Lung microvascular endothelial cell (primary cell): ENCODE results near the gene TULP4. TPM values are rescaled to one million over a fixed set of nuclear protein-coding genes. Genes with fewer than 3 reads are reported as not detected.

Experiments used
- DNase-seq, 2 donors: peaks; one replicate each; pipeline versions ENCODE4 v3.0.0 to v3.0.0-alpha.2; 2010; ENCODE audit warnings: low read depth in 2 of 2
- total RNA-seq: library from RNA; depleted of rRNA; stranded (reverse); fragments of >200 nt; gene quantifications from 2 replicates; pipeline ENCODE4 v1.2.1, GENCODE V29; 2014

The TULP4 gene
- total RNA-seq, 1 donor from 2014 or later = 103 TPM

DNA sequence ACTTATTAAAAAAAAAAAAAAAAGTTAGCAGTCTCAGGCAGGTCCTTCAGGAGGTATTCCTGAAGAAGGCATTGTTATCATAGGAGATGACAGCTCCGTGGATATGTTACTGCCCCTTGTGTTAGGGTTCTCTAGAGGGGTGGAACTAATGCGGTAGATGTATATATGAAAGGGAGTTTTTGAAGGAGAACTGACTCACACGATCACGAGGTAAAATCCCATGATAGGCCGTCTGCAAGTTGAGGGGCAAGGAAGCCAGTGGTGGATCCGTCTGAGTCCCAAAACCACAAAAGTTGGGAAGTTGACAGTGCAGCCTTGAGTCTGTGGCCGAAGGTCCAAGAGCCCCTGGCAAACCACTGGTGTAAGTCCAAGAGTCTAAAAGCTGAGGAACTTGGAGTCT is 103.4 kb downstream of the TULP4 start:
- no peak for DNase-seq

DNA sequence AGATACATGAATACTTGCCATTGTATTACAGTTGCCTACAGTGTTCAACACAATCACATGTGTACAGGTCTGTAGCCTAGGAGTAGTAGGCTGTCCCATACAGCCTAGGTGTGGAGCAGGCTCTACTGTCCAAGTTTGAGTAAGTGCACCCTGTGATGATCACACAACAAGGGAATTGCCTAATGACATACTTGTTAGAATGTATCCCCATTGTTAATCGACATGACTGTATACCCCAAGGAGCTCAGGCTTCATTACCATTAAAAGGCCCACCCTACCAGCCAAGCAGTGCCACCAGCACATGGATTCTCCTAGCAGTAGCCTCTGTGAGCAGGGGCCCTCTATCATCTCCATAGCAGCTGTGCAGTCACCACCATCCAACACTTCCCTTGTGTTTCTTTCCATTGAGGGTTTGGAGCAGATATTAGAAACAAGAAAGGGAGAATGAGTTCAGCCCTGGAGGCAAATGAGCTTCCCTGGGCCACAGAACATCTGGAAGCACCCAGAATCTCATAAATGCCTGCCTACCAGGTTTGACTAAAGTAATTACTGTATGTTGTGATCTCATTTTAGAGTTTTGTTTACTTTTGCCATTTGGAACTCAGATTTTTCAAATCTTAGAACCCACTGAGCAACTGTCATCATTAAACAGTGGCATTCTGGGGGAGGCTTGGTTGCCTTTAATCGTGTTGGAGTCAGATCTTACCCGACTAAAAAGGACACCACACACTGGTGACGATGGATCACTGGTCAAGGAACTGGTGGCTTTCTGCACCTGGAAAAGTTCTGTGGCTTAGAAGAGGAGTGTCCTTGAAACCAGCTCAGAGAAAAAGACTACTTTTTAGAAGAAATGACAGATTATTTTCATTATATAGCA is 104.9 kb downstream of the TULP4 start:
- no peak for DNase-seq

DNA sequence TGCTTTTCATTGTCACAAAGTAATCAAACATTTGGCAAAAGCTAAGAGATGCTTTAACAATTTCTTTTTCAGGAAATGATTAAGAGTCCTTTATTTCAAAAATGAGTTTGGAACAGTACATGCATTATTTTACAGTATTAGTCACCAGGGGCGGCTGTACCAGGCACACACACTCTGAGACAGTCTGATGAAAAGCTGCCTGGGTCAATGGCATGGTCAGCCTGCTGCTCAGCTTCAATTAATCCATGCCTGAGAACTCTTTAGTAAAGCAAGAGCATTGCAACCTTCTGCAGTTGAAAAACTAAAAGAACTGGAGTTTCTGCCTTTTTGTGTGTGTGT is 105.5 kb downstream of the TULP4 start:
- DNase-seq = peak; percentile 23 to 76

DNA sequence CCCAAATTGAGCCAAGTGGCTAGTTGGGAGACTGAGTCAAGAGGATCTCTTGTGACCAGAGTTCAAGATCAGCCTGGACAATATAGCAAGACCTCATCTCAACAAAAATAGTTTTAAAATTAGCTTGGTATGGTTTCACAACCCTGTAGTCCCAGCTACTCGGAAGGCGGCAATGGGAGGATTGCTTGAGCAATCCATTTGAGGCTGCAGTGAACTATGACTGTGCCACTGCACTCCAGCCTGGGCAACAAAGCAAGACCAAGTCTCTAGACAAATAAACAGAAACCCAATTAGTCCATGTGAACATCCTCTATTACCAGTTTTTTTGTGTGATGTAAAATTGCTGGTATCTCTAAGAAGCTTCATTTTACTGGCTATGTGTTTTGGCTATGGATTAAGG is 106.2 kb downstream of the TULP4 start:
- DNase-seq = no peak

DNA sequence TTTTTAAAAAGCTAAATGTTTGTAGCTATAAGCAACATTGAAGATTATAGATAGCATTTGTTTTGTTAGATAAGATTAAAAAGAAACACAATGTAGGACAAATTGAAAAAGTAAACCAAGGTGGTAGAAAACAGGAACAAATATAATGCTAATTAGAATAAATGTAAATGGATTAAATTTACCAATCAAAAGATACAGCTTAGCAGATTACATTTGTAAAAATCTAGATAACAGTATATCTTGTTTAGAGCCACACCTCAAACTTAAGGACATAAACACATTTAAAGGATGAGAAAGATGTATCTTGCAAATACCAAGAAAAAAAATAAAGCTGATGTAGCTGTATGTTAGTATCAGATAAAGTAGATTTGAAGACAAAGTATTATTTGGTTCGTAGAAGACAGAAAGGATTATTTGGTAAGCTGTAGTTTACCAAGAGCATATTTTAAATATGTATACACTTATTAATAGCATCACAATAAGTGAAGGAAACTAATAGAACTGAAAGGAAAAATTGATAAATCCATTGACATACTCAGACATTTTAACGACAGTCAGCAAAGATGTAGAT is 107.2 kb downstream of the TULP4 start:
- no peak for DNase-seq

DNA sequence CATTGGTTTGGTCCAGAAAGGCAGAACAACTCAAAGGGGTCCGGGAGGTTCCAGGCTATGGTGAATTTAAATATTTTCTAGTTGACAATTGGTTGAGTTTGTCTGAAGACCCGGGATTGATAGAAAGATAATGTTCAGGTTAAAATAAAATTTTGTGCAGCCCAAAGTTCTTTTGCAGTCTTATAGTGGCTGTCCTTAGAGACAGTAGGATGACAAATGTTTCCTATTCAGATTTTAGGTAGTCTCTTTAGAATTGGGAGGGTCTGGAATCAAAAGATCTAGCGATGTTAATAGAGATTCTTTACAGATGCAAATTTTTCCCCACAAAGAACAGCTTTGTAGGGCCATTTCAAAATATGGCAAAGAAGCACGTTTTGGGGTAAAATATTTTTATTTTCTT is 109.1 kb downstream of the TULP4 start:
- no peak for DNase-seq

DNA sequence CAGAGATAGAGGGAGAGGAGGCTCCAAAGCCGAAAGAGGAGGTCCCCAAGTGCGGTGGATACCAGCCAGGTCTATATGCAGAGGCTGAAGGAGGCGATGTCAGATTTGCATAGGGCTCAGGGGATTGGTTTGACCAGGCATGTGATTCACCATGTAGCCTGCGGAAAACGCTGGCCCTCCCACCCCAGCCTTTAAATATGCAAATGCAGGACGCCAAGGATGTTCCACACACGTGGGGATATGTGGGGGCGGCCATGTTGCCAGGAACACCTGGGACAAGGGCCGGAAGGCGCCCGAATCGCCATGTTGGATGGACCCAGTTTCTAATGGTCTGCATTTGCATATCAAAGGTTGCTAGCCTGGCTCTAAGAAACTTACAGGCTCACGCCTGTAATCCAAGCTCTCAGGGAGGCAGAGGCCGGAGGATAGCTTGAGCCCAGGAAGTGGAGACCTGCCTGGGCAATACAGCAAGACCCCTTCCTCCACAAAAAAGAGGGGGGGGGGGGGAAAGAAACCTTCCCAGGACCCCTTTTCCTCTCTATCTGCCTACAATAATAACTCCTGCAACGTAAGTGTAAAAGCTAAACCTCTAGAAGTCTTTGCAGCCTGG is 110.5 kb downstream of the TULP4 start:
- DNase-seq = no peak

DNA sequence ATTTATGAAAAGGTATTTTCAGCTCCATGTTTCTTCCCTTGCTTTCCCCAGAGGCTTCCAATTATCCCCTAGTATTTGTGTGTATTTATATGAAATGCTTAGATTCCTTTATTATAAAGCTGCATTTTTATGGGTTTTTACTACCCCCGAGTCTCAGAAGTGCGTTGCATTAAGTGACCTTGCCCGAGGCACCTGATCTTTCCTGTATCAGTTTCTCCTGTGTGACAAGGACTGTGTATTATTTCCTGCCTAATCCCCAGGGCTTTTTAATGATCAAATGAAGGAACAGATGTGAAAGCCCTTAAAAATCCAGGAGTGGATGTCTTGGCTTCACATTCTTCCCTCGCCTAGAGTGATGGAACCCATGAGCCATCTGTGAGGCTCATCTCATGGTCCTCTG is 118.8 kb downstream of the TULP4 start:
- no peak for DNase-seq

DNA sequence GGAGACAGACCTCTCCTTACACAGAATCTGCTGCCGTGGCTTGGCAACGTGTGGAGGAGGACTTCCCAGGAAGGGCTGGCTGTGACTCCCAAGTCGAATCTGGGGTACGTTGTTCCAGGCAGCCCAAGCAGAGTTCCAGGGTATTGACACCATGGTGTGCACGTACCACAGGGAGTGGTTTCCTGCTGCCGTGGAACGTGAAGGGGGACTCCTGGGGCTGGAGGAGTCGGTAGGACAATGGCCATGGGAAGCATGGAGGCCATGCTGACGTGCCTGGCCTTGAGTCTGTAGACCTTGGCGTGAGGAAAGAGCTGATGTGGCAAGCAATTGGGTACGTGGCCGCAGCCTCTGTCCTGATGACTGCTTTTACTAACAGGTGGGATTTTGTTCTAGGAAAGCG is 119.3 kb downstream of the TULP4 start:
- DNase-seq = no peak

DNA sequence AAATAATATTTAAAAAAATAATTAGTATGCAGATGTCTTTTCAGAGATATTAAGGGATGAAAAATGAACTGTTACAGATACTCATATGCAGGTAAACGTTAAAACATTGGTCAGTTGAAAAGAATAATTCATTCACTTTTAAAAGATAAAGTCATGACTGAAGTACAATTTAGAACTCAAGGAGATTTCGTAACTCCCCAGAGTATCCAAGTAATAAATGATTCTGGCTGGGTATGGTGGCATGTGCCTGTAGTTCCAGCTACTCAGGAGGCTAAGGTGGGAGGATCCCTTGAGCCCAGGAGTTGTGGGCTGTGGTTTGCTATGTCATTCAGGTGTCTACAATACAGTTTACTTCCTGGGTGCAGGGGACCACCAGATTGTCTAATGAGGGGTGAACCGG is 125.3 kb downstream of the TULP4 start:
- DNase-seq = no peak

DNA sequence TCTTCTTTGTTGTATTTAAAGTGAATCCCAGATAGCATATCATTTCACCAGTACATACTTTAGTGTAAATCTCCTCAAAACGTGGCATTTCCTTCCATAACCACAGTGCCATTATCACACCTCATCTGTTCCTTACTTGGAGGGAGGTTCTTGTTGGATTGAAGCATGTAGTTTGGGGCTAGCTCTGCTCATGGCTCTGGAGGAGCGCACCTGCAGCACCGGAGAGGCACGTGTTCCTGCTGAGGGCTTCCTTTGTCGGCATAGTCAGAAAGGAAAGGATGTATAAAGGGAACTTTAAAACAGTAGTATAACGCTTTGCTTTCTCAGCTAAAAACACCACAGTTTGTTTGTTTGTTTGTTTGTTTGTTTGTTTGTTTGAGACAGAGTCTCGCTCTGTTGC is 126.0 kb downstream of the TULP4 start:
- no peak for DNase-seq

DNA sequence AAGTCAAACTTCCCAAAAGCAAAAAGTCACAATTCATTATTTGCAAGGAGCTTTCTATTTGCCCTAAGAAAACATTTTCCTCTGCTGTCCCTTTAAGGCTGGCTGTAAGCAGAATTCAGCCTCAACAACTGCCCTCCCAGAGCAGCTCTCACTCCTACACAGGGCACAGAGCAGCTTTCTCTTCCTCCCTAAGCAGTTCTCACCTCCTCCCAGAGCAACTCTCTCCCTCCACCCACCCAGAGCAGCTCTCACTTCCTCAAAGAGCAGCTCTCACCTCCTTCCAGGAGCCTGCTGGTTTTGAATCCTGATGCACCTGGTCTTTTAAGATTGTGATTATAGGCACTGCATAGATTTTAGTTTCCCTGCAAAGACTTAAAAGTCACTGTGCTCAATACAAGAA is 127.0 kb downstream of the TULP4 start:
- DNase-seq = no peak

DNA sequence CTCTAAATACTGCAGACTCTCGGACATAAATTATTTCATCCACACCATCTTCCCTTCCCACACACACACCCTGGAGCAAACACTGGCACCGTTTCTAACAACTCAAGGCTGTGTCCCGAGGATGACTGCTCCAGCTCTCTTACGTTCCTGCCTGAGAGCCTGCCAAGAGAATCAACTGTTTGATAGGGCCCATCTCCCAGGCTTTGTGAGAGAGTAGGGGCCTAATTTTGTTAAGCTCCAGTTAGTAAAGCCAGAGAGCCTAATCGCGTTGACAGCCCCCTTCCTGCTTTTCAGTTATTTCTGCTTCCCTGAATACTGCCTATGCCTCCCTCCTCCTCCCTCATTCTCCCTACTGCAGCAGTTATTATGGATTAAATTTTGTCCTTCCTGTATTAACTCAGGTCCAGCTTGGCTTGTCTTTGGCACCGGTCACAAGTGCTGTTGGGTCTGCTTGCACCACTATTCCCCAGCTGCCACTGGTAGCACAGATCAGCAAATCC is 129.5 kb downstream of the TULP4 start:
- peak in 1 of 2 donors; percentile 12 for DNase-seq

DNA sequence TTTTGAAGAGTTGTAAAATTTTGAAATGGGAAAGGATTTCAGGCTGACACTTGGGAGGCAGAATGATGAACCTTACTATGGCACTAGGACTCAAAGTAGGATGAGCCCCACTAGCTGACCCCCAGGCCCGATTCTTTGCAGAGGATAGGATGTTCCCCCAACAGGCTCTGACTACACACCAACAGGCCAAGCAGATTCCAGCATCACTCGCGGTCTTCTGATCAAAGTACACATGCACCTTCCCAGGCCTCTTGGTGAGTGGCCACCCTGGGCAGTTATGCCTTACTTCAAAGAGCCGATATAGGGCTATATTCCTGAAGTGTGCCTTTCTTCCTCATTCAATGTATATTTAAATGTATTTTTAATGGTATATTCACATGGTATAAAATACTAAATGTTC is 130.0 kb downstream of the TULP4 start:
- DNase-seq = no peak

DNA sequence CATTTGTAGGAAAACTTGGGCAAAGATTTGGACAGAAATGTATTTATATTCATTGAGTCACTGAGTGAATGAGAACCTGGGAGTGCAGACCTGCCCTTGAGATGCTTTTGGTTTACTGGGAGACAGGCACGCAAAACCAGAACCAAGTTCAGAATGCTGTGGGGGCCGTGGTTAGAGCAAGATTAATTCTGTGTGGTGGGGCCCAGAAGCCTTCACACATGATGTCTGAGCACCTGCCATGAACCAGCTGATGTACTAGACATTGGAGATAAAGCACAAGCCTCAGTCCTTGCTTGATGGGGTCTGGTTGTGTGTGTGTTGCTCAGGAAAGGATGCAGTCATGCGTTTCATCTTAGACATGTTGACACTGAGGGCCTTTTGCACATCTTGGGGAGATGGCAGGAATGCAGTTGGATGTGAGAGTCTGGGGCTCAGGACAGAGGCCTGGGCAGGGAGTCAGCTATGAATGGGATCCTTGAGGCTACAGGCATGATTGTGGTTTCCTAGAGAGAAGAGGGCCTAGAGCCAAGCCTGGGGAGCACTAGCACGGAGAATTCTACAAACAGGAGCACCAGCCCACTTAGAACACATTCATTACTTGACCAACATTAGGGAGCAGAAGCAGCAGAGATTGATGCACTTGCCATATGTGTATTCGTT is 133.3 kb downstream of the TULP4 start:
- no peak for DNase-seq

DNA sequence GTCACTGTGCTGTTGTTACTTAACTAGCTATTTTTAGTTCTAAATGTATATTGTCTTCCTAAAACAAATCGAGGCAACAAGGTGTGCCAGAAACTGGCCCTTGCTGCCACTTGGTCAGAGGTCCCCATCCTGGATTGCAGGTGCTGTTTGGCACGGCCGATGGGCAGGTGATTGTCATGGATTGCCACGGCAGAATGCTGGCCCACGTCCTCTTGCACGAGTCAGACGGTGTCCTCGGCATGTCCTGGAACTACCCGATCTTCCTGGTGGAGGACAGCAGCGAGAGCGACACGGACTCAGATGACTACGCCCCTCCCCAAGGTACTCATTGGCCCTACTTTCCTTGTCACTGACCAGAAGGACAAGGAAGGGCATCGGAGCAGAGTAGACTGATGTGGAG is 136.6 kb downstream of the TULP4 start:
- DNase-seq = no peak

DNA sequence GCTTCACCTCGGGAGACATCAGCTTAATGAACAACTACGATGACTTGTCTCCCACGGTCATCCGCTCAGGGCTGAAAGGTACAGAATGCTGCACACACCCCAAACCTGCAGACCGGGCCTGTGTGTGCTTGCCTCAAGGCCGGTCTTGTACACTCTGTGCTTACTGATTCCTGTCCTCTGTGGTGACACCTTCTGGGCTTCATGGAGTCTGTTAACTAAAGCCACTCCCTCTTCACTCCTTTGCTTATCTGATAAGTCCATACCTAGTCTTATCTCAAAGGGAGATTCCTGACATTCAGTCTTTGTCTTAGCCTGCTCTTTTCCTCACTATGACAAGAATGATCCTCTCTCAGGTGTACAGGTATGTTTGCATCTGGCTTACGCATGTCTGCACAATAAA is 139.9 kb downstream of the TULP4 start:
- no peak for DNase-seq

DNA sequence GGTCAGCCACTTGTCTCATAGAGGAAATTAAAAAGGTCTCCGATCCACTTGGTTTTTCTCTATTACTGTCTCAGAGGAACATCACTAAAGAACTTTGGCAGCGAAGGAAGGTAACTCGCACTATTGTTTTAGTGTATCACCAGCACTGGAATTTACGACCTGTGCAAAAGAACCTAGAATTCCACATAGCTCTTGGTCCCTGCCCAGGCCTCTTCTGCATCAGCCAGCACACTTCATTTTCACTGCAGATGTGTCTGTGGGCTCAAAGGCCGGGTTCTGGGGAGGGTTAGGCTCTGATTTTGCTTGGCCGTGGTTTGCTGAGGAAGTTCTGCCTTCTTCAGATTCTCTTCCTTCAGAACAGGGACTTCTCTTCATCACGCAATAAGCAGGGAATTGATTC is 144.9 kb downstream of the TULP4 start:
- DNase-seq = no peak

DNA sequence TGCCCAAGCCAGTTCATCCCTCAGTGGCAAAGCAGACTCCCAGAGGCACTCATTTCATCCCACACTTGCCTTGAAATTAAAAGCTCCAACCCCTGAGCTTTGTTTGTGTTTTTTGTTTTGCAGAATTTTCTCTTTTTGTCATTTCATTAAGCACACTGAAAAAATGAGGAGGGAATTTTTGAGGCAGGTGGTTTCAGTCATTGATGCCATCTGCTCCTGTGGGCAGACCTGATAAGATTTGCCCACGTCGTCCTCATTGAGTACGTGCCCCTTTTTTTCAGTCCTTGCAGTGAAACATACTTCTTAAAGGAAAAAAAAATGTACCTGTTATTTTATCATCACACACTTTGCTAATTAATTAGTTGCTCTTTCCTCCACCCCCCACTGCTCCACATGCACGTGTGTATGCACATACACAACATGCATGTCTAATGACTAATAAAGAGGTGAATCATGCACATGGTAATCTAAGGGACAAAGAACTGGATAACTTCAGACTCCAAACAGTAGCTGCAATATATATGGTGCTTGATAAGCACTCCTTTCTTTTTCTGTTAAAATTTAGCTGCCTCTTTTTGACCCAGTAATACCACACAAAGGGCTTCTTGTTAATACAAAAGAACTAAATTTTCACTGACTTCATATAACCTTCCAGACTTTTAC is 145.5 kb downstream of the TULP4 start:
- DNase-seq = no peak

DNA sequence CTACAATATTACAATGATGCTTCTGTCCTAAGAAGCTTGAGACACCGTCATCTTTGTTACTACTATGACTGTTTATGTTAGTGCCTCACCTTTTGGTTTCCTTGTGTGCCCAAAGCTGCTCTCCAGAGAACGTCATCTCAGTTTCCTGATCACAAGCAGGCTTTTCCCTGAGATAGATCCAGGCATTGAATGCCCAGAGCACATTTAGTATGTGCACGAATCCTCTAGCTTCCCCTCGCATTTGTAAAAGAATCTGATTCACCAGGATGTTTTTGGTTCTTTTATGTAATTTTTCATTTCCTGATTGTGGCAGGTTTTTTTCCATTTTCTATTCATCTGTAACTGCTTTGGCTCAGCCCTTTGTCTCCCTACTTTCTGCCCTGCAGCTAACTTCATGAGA is 147.5 kb downstream of the TULP4 start:
- peak; percentile 83 to 93 for DNase-seq

DNA sequence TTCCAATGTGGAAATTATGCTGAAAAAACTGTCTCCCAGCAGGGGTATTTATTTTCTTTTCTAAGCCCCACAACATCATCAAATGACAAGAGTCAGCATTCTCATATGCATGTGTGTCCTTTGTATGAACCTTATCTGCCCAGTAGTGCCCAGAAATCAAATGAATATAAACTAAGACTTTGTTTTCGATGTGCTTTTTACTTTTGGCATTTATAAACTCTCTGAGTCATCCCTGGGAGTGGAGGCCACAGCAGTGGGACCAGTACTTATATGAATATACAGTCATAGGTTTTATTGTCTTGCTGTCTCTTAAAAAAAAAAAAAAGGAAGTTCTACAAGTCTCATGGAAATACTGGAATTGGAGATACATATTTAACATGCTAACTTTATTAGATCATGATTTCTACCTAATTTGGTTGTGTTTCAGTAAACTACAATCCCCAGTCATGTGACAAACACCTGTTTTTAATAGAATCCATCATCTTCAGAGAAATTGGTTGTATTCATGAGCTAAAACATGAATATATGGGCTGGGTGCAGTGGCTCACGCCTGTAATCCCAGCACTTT is 148.4 kb downstream of the TULP4 start:
- DNase-seq = peak; percentile 72 to 90
